ENCODE measurements around the gene RNPEPL1. TPM values are rescaled to one million over a fixed set of nuclear protein-coding genes. Genes with fewer than 3 reads are reported as not detected.

RNPEPL1 gene
- total RNA-seq, 3 donors from 2014 or later (not counting 1 experiment from before 2014, with no cell fraction given) = 145 to 167 (median 164) TPM

DNA sequence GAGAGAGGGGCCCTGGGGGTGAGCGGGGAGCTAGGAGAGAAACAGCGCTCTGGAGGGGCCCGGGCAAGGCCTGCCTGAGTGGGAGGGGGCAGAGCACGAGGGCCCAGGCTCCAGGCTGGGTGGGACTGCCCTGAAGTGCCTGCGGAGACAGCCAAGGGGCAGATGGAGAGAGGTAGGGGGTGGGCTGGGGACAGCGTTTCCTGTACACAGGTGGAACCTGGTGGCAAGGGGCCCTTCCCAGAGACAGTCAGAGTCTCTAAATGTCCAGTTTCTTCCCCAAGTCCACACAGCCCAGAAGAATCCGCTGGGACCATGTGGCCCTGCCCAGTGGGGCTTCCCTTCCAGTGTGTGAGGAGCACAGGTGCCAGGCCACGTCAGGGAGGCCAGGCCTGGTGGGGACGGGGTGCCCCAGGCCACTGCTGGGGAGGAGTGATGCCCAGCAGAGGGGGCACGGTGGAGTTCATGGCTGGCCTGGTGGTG, 55.3 kb downstream of the RNPEPL1 start:
- H3K36me3 ChIP-seq (ENCODE audit: control insufficient read depth, insufficient read depth, low read length) = no peaks in the 10 kb centered on the region
- H3K4me1 ChIP-seq (ENCODE audit: control insufficient read depth, insufficient read depth, low read length) = peaks cover 84% of the 10 kb centered on the region
- peak in 1 of 2 donors; percentile 33 for DNase-seq
- TF ChIP-seq, protein P1, sequence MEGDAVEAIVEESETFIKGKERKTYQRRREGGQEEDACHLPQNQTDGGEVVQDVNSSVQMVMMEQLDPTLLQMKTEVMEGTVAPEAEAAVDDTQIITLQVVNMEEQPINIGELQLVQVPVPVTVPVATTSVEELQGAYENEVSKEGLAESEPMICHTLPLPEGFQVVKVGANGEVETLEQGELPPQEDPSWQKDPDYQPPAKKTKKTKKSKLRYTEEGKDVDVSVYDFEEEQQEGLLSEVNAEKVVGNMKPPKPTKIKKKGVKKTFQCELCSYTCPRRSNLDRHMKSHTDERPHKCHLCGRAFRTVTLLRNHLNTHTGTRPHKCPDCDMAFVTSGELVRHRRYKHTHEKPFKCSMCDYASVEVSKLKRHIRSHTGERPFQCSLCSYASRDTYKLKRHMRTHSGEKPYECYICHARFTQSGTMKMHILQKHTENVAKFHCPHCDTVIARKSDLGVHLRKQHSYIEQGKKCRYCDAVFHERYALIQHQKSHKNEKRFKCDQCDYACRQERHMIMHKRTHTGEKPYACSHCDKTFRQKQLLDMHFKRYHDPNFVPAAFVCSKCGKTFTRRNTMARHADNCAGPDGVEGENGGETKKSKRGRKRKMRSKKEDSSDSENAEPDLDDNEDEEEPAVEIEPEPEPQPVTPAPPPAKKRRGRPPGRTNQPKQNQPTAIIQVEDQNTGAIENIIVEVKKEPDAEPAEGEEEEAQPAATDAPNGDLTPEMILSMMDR (IDR thresholded peaks at IDR 0.05) = no peak
- no peak overlapping the region for H3K4me3 ChIP-seq (ENCODE audit: low read length)
- no peaks in the 10 kb centered on the region for H3K9me3 ChIP-seq (ENCODE audit: control insufficient read depth, insufficient read depth, low read length)
- intact Hi-C loops (cut with micrococcal nuclease) = loop anchor here (2.0 to 5.0 kb wide), 3 partner anchors 34 to 64 kb away; no protein-coding TSS in a partner anchor
- no peak for ATAC-seq
- H3K27ac ChIP-seq (ENCODE audit: low read length) = peak overlapping the region; percentile 81
- H3K27me3 Mint-ChIP-seq (ENCODE audit: low read depth in 2 of 2) = no peaks in the 10 kb centered on the region
- H3K4me3 Mint-ChIP-seq = no peak overlapping the region
- peak overlapping the region; percentile 91 to 95 for H3K27ac Mint-ChIP-seq
- peaks cover 30 to 63% of the 10 kb centered on the region in 2 donors for H3K4me1 Mint-ChIP-seq
- H3K36me3 Mint-ChIP-seq = no peaks in the 10 kb centered on the region
- 74% methylated on average over 10 of the region's 10 CpGs for WGBS (ENCODE audit: insufficient coverage)
- no peaks in the 10 kb centered on the region for H3K9me3 Mint-ChIP-seq
- no peaks in the 10 kb centered on the region for H3K27me3 ChIP-seq (ENCODE audit: control insufficient read depth, insufficient read depth, low read length)

DNA sequence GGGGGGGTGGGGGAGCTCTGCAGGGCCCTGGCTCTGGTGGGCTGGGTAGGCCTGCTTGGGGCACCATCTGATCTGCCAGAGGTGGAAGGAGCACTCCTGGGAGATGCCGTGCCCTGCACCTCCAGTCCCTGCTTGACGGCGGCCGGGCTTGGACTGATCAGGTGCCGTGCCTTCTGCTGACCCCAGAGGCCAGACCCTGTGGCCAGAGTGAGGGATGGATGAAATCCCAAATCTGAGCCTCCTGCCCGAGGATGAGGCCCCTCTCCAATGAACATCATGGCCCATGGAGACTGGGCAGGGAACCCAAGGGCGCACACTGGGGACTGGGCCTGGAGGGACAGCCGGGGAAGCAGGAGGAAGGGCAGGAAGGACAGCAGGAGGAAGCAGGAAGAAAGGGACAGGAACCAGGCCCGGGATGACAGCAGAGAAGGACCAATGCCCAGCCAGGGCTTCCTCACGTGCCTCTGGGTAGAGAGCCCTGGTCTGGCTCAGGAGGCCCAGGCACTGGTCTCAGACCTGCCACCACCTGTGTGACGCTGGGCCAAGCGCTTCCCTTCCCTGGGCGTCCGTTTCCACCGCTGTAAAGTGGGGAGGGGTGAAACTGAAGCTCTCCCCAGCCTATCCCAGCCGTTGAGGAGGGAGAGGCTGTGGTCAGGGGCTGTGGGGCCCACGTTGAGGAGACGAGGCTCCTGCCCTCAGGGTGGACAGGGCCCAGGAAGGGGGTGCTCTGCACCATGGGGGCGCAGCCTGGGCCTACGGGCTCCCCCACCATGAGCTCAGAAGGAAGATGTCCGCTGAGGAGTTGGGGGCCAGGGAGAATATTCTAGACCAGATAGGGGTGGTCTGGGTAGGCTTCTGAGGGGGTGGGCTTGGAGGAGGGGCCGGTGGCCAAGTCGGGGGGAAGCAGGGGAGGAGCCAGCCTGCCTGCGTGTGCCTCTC, 56.0 kb downstream of the RNPEPL1 start:
- peak overlapping the region; percentile 91 to 95 for H3K27ac Mint-ChIP-seq
- DNase-seq (peak in 1 of 2 donors; percentile 35), ATAC-seq (no peak)
- no peak overlapping the region for H3K4me3 ChIP-seq (ENCODE audit: low read length)
- H3K36me3 Mint-ChIP-seq = no peaks in the 10 kb centered on the region
- no peaks in the 10 kb centered on the region for H3K36me3 ChIP-seq (ENCODE audit: control insufficient read depth, insufficient read depth, low read length)
- H3K27me3 Mint-ChIP-seq (ENCODE audit: low read depth in 2 of 2) = no peaks in the 10 kb centered on the region
- intact Hi-C loops (cut with micrococcal nuclease) = loop anchor here (2.0 to 5.0 kb wide), 3 partner anchors 33 to 63 kb away; no protein-coding TSS in a partner anchor
- TF ChIP-seq, protein P1 (IDR thresholded peaks at IDR 0.05) = no peak
- peaks cover 30 to 63% of the 10 kb centered on the region in 2 donors for H3K4me1 Mint-ChIP-seq
- peak overlapping the region; percentile 72 for H3K4me3 Mint-ChIP-seq
- no peaks in the 10 kb centered on the region for H3K27me3 ChIP-seq (ENCODE audit: control insufficient read depth, insufficient read depth, low read length)
- peak overlapping the region; percentile 88 for H3K27ac ChIP-seq (ENCODE audit: low read length)
- no peaks in the 10 kb centered on the region for H3K9me3 ChIP-seq (ENCODE audit: control insufficient read depth, insufficient read depth, low read length)
- no peaks in the 10 kb centered on the region for H3K9me3 Mint-ChIP-seq
- WGBS (ENCODE audit: insufficient coverage) = 63% methylated on average over 24 of the region's 24 CpGs
- peaks cover 83% of the 10 kb centered on the region for H3K4me1 ChIP-seq (ENCODE audit: control insufficient read depth, insufficient read depth, low read length)

DNA sequence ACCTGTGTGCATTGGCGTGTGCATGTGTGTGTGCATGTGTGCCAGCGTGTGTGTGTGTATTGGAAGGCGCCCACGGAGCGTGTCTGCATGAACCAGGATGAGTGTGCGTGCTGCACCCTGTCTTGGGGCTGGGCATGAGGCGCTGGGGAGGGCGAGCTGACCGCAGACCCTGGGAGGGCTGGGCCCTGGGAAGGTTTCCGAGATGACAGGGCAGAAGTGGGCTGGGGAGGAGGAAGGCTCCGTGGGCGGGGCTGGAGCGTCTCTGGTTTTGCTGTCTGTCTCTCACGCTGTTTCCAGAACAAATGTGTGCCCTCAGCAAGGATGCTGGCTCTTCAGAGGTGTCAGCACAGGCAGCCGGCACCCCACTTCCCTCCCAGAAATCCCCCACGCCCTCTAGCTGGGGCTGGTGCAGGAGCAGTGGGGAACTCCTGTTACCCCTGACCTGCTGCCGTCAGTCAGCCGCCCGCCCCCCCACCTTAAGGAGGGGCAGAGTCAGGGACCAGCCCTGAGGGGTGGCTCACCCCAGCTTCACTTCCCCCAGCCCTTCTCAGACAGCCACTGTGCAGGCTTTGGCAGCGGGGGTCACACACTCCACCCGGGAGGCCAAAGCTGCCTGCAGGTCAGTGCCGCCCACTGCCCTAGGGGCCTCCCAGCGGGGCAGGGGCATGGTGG, 56.8 kb downstream of the RNPEPL1 start, which contains the start of gene GPR35:
GPR35 (plus strand) TSS at position 531 of the 672 bp plus-strand sequence. CDS start 4,473 bp downstream, outside the sequence.
- WGBS (ENCODE audit: insufficient coverage) = 11% methylated on average over 23 of the region's 23 CpGs
- Mint-ChIP-seq H3K9me3 (no peaks in the 10 kb centered on the region), H3K4me3 (peak within 1 kb of the TSS; percentile 72), H3K4me1 (peaks cover 30 to 56% of the 10 kb centered on the region in 2 donors), H3K27ac (peak within 1 kb of the TSS; percentile 91 to 95), H3K36me3 (no peaks in the 10 kb centered on the region), H3K27me3 (ENCODE audit: low read depth in 2 of 2) (no peaks in the 10 kb centered on the region)
- TF ChIP-seq, protein P1 (IDR thresholded peaks at IDR 0.05) = no peak
- H3K27ac ChIP-seq (ENCODE audit: low read length) = peak within 1 kb of the TSS; percentile 88
- no peaks in the 10 kb centered on the region for H3K27me3 ChIP-seq (ENCODE audit: control insufficient read depth, insufficient read depth, low read length)
- H3K4me3 ChIP-seq (ENCODE audit: low read length) = peak within 1 kb of the TSS; percentile 16
- no peaks in the 10 kb centered on the region for H3K9me3 ChIP-seq (ENCODE audit: control insufficient read depth, insufficient read depth, low read length)
- H3K4me1 ChIP-seq (ENCODE audit: control insufficient read depth, insufficient read depth, low read length) = peaks cover 75% of the 10 kb centered on the region
- ATAC-seq (peak; percentile 81 to 90 (median 83)), DNase-seq (peak; percentile 76 to 94)
- intact Hi-C loops (cut with micrococcal nuclease) = loop anchor here (1.0 to 5.0 kb wide), 4 partner anchors 32 to 62 kb away; partner anchors contain the start of gene CAPN10
- H3K36me3 ChIP-seq (ENCODE audit: control insufficient read depth, insufficient read depth, low read length) = no peaks in the 10 kb centered on the region
